Activated CD8-positive, alpha-beta memory T cell treated with anti-CD3 and anti-CD28 coated beads, Interleukin-2, amount 50 U/mL, for 4 hours (primary cell): Measurements from ENCODE around the gene FGF19.
"Not testable (repeated sequence)": the region's sequence is repeated elsewhere in the genome, so short reads cannot be mapped to it uniquely, and the experiment has no call there.

Source experiments
- DNase-seq: peaks from one replicate; pipeline ENCODE4 v3.0.0-alpha.2; 2020

FGF19 gene

DNA sequence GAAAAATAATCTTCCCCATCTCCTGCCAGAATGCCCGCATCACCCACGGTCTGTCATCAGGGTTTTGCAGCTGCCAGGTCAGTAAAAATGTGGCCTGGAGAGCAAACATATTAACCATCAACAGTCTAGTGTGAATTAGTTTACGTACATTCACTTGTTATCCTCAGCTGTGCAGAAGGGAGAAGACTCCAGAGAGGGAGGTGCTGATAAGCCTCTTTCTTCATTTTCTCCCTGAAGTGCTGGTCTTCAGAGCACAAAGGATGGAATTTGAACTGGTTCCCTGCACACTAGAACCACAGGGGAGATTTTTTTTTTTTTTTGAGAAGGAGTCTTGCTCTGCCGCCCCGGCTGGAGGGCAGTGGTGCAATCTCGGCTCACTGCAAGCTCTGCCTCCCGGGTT, 8.2 kb downstream of the FGF19 start:
- no peak for DNase-seq

DNA sequence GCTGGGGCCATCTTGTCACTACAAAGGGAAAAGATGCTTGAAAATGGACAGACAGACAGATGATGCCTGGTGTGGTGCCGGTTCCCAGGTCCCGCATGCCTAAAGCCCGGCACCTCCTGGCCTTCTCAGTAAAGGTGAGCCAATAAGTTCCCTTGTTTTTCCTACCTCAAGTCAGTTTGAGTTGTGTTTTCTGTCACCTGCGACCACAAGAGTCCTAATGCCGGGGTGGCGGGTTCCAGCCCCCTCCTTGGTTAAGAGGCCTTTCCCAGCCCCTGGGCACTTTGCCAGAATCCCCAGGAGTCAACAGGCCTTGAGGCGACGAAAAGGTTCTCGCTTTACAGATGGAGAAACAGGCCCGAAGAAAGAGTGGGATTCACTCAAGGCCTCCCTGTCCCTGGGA, 9.0 kb downstream of the FGF19 start:
- DNase-seq = no peak

DNA sequence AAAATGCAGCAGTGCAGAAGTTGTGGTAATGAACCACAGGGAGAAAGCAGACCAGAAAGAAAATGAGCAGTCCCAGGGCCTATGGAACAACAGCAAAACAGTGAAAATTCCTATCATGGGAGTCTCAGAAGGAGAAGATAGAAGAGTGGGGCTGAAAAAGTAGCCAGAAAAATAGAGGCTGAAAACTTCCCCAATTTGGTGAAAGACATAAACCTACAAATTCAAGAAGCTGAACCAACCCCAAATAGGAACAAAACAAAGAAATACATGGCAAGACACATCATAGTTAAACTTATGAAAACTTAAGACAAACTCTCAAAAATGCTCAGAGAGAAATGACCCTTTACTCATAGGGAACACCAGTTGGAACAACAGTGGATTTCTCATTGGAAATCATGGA, 11.4 kb downstream of the FGF19 start:
- no peak for DNase-seq

DNA sequence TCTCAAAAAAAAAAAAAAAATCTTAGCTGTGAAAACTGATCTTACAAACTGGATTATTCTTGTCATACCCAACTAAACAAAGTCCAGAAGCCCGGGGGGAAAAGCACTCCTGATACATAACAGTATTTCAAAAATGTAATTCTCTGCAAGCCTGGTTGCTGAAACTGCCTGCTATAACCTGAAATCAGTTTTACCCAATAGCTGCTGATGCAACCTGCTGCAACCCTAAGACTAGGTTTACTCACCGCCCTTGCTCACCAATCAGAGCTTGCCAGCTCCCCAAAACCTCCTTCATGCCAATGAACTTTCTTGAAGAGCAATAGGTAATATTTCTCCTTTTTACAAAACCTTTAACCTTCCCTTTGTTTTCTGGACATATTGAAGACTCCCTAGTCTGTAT, 12.4 kb downstream of the FGF19 start:
- DNase-seq = no peak

DNA sequence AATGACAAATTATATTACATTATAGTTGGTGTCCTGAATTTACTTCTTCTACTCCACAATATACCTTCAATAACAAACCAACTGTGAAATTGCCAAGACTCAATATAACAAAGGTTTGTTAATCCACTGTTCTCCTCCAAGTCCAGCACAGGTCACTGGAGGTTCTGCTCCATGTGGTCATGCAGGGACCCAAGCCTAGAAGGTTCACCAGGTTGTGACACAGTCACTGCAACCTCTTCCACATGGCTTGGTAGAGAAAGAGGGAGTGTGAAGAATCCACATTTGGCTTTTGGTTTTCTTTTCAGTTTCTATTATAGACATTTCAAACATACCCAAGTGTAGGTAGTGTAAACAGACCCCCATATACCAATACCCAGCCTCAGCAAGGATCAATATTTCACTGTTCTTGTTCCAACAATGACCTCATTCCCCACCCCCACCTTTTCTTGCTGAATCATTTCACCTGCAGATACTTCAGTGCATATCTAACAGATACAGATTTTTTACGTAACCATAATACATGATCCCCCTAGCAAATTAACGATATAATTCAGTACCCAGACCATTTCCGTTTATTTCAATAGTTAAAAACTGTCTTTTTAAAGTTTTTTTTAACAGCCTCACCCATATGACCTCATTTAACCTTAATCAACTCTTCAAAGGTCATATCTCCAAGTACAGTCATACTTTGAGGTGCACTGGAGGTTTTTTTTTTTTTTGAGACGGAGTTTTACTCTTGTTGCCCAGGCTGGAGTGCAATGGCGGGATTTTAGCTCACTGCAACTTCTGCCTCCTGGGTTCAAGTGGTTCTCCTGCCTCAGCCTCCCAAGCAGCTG, 14.1 kb downstream of the FGF19 start:
- DNase-seq = no peak

DNA sequence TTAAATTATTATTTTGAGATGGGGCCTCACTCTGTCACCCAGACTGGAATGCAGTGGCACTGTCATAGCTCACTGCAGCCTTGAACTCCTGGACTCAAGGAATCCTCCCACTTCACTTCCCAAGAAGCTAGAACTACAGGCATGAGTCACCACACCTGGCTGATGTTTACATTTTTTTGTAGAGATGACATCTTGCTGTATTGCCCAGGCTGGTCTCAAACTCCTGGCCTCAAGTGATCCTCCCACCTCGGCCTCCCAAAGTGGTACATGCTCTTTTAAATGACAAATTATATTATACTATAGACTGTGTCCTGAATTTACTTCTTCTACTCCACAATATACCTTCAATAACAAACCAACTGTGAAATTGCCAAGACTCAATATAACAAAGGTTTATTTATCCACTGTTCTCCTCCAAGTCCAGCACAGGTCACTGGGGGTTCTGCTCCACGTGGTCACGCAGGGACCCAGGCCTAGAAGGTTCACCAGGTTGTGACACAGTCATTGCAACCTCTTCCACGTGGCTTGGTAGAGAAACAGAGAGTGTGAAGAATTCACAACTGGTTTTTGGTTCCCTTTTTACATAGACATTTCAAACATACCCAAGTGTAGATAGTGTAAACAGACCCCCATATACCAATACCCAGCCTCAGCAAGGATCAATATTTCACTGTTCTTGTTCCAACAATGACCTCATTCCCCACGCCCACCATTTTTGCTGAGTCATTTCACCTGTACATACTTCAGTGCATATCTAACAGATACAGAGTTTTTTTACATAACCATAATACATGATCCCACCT, 15.7 kb downstream of the FGF19 start:
- not testable (repeated sequence) for DNase-seq

DNA sequence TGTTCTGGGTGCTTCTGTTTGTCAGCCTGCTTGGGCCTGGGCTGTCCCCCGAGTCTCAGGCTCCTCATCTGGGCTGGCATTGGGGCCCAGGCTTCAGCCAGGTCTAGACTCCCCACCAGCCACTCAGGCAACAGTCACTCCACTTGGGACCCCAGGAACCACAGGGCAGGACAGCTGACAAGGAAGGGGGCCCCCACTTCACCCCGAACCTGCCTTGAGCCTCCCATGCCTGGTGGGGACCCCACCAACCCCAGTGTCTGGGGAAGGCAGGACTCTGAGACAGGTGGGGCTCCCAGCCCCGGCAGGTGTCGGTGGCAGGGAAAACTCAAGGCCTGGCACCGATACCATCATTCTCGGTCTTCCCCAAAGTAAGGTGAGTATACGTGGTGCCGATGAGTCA, 17.0 kb downstream of the FGF19 start:
- no peak for DNase-seq

DNA sequence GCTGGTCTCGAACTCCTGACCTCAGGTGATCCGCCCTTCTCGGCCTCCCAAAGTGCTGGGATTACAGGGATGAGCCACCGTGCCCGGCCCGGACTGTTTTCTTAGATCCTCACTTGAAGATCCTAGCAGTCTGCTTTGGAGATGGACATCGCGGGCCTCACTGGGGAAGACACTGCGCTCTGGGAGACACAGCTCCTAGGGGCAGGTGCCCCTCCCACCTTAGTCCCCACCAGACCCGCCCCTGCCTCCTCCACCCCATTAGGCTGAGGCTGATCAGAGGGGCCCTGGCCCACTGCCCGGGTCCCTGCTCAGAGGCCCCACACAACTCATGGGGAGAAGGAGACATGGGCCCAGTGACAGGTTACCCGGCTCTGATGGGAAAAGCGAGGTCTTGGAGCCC, 17.4 kb downstream of the FGF19 start:
- no peak for DNase-seq

DNA sequence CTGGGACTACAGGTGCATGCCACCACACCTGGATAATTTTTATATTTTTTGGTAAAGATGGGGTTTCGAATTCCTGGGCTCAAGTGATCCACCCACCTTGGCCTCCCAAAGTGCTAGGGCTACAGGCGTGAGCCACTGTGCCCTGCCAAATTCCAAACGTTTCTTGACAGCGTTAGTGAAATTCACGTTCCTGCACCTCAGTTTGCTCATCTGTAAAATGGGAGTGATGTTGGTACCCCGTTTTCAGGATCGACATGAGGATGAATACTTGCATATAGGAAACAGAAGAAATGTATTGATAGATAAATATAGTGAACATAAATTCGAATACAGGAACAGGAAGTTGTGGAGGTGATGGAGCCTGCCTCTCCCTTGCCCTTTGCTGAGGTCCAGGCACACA, 18.5 kb downstream of the FGF19 start:
- DNase-seq = no peak

DNA sequence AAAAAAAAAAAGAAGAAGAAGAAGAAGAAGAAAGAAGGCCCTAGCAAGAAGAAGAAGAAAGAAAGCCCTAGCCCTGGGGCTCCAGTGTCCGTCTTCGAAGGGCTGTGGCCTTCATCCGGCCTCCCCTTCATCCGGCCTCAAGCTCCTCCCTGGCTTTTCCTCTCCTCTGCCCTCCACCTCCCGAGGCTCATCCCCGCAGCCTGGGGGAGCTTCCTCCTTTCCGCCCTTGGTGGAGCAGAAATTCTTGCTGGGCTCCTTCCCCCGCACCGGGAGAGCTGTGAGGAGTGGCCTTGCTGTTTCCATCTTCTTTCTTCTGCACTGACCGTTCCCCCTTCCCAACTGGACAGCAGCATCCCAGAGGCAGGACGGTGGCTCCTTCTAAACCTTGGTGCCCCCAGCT, 19.2 kb downstream of the FGF19 start:
- DNase-seq = no peak

DNA sequence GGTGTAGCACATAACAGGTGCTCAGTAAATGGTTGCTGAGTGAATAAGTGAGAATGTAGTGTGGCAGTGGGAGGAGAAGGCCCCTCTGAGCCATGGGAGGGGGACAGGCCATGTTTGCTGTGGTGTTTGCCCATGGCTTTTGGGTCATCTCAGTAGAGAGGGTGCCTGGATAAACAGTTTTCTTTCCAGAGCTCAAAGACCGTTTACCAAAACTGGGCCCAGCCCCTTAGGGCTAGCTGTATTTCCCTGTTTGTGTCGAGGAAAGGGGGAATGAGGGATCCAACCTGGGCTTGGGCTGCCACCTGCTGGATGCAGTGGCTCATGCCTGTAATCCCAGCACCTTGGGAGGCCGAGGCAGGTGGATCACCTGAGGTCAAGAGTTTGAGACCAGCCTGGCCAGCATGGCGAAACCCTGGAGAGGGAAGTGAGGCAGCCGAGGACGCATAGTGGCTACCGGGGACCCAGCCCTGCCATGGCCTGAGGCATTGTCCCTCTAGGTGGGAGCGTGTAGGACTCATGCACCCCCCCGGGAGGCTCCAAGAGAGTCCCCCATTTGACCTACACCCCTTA, 20.0 kb downstream of the FGF19 start:
- DNase-seq = no peak

DNA sequence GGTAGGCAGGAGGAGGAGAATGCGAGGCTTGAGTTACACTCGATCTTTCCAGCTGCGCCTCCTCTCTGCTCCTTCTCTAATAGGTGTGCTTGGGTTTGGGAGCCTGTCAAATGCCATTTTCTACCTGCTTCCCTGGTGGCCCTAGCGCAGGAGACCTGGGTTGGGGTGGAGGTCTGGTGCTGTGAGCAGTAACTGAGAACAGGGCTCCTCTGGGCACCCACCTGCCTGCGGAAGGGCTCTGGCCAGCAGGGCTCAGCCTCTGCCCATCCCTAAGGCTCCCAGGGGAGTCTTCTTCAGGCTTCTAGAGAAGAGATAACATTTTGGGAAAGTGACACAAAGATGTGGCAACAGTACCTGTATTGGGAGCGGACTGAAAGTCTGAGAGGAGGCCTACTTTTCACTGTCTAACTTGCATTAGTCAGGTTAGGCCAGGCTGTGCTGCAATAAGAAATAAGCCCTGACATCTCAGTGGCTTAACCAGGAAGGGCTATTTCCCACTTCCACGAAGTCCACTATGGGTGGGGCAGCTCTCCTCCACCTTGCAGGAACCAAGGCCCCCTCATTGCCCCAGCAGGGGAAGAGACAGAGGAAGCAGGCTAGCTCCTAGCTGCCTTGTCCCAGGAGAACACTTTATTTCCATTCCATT, 21.0 kb downstream of the FGF19 start:
- no peak for DNase-seq

DNA sequence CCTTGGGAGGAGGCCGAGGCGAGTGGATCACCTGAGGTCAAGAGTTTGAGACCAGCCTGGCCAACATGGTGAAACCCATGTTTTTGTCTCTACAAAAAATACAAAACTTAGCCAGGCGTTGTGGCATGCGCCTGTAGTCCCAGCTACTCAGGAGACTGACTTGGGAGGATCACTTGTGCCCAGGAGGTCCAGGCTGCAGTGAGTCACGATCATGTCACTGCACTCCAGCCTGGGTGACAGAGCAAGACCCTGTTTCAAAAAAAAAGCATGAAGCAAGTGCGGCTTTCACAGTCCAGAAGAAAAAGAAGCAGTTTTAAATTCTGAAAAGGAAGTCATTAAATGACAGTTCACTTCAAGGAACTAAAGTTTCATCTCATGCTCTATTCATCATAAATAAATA, 21.6 kb downstream of the FGF19 start:
- DNase-seq = no peak

DNA sequence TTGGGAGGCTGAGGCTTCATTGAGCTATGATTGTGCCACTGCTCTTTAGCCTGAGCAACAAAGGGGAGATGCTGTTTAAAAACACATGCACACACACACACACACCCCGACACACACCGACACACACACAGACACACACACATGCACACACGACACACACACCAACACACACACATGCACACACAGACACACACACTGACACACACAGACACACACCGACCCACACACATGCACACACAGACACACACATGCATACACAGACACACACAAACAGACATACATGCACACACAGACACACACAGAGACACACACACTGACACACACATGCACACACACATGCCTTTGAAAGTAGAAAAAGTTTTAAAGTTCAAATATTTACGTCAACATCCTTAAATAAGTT, 23.1 kb downstream of the FGF19 start:
- DNase-seq = no peak

DNA sequence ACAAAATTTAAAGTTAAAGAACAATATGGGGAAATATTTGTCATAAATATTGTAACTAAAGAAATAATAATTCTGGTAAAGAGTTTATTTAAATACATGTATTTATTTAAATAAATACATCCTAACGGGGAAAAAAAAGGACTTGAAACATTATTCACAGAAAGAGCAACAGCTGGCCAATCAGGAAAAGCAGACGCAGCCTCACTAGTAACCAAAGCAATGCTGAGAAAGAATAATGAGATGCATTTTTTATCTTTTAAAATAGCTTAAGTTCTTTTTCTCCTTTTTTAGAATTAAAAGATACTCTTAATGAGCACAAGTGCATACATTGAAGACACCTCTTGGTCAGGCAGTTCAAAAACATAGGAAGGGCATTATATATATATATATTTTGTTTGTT, 26.1 kb downstream of the FGF19 start:
- no peak for DNase-seq

DNA sequence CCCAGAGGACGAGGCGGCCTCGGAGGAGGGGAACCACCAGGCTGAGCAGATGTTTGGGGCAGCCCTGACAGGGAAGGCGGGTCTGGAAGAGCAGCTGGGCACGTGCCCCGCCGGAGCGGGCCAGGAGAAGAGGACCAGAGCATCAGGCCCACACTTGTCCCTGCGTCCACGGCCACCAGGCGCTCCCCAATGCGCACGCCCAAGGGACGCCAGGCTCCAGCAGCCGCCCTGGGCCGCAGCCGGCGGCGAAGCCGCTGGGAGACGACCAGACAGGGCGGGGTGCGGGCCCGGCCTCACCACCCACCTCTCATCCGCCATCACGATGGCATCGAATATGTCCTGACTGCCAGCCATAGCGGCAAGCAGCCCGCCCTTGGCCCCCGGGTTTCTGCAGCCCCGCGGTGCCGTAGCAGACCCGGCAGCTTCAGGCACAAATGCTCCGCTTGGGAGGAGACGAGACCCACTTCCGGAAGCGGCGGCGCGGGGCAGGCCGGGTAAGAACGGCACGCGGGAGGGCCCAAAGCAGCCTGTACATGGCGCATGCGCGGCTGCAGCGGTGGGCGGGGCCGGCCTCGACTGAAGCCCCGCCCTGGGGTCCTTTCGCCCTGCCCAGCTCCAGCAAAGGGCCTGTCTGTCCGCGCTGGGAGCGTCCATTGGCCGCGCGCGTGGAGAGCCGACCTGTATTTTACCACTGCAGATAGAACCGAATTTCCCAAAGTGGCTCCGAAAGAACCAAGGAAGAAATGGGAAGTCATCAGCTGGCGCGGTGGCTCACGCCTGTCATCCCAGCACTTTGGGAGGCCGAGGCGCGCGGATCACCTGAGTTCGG, 28.7 kb downstream of the FGF19 start, which contains the start of gene LTO1:
Gene LTO1 (minus strand): TSS at position 468 of the 829 bp plus-strand sequence. CDS start 114 bp downstream, at position 354.
- peak; percentile 96 for DNase-seq

DNA sequence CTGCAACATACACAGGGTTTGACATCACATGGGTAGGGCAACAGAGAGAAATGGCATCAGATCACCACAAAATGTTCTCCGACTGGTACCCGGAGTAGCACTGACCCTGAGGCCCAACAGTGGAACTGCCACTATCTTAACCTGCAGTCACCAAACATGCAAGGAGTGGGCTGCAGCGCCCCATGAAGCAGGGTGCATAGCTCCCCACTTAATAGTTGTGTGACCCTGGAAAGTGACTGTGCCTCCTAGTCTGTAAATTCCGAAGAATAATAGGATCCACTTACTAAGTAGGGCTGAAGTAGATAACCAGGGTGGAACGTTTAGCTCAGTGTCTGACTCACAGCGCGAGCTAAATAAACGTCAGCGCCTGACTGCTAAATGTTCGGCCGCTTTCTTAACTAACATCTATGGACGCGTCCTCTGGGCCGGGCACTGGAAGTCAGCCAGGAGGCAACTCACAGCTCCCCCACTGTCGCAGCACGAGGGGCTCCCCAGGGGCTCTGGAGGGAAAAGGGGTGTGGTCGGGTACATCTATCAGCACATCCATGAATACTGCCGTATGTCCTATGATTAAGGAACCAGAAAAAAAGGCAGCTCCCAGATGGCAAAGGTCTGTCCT, 29.4 kb downstream of the FGF19 start:
- DNase-seq = peak; percentile 27

DNA sequence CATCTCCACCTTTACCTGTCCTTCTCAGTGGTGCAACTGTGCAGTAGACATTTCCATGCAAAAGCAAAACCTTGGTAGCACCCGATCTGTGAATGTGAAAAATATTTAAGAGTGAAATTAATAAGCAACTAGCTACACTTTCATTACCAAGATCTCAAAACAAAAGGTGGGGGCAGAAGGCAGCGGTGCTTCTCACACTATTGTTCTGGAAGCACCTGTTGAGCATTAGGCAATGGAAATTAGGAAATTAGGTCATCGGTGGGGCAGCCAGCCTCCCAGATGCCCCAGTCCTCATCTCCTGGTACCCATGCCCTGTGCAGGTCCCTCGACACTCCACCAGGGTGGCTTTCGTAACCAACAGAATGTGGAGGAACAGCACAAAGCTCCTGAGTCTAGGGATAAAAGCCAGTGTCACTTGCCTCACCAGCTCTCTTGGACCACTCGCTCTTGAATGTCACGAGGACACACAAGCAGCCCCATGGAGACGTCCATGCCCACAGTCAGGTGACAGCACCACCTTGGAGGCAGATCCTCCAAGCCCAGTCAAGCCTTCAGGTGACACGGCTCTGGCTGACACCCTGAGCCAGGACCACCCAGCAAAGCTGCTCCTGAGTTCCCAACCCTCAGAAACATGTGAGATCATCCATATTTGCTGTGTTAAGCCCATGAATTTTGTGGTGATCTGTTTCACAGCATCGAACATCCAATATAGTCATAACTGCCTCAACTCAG, 31.9 kb downstream of the FGF19 start:
- DNase-seq = no peak

DNA sequence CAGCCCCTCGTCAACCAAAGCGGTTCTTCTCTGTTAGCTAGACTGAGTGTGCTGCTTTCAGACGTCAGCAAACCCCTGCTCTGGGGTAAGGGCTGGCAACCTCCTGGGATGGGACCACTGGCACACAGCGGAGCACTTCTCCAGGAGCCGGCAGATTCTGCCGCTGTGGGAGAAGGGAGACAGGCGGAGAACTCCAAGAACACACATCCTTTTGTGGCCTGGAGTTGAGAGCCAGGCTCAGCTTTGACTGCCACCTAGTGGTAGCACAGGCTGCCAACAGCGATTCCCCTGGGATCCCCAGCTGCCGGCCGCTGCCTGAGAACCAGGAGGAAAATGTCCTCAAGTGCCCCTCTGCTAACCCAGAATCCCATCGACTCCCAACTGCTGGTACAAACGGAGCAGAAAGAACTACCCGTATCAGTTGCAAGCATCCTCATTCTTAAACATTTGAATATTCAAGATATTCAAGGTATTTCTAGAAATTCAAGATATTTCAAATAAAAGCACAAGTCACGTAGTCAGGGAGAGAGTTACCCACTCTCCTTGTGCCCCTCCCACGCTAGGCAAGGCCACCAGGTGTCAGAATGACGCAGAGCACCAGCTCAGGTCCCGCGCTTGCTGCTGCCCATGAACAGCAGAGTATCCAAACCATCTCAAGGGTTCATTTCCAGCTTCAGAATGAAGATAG, 33.5 kb downstream of the FGF19 start:
- peak; percentile 58 for DNase-seq

DNA sequence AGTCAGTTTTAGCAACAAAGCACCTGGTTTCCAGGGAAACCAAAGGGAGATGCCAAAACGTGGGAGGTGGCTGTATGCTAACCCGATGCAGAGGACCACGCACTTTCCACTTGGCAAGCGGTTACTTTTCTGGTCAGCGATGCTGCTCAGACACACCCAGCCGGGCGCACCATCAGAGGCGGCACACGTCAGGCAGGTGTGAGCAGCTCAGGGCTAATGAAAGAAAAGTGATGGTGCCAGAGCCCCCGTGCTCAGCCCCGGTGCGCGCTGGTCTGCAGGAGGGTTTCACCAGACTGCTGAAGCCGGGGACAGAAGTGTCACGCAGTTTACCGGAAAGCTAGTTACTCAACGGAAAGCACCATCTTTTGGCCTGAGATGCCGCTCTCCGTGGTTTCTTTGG, 34.3 kb downstream of the FGF19 start:
- DNase-seq = no peak
